ENCODE measurements around the gene CASP9. TPM values are rescaled to one million over a fixed set of nuclear protein-coding genes. Genes with fewer than 3 reads are reported as not detected.
"Not testable (repeated sequence)": the region's sequence is repeated elsewhere in the genome, so short reads cannot be mapped to it uniquely, and the experiment has no call there.

Gene CASP9
- total RNA-seq, 1 donor from 2014 or later: 18.6 TPM

- intact Hi-C loops (cut with micrococcal nuclease): no loop called here
- Mint-ChIP-seq H3K27ac (no peak overlapping the region), H3K4me3 (ENCODE audit: low read depth) (no peak overlapping the region), H3K27me3 (ENCODE audit: low read depth) (peaks cover 3% of the 10 kb centered on the region), H3K36me3 (ENCODE audit: low read depth) (no peaks in the 10 kb centered on the region), H3K9me3 (no peaks in the 10 kb centered on the region), H3K4me1 (ENCODE audit: low read depth) (no peaks in the 10 kb centered on the region)
- no peak for DNase-seq (ENCODE audit: low spot score)
These were observed 55.9 kb downstream of the CASP9 start for GRCh38 chr1:15468145-15468544.

GRCh38 chr1:15466955-15467625 is 56.9 kb downstream of the CASP9 start:
- H3K4me1 Mint-ChIP-seq (ENCODE audit: low read depth); DNase-seq (ENCODE audit: low spot score); H3K36me3 Mint-ChIP-seq (ENCODE audit: low read depth); H3K4me3 Mint-ChIP-seq (ENCODE audit: low read depth); H3K9me3 Mint-ChIP-seq; H3K27me3 Mint-ChIP-seq (ENCODE audit: low read depth); intact Hi-C loops (cut with micrococcal nuclease); H3K27ac Mint-ChIP-seq: not testable (repeated sequence)

GRCh38 chr1:15465674-15466073 is 58.3 kb downstream of the CASP9 start:
- Mint-ChIP-seq H3K9me3 (no peaks in the 10 kb centered on the region), H3K36me3 (ENCODE audit: low read depth) (no peaks in the 10 kb centered on the region), H3K4me3 (ENCODE audit: low read depth) (no peak overlapping the region), H3K27ac (no peak overlapping the region), H3K4me1 (ENCODE audit: low read depth) (no peaks in the 10 kb centered on the region), H3K27me3 (ENCODE audit: low read depth) (peaks cover 3% of the 10 kb centered on the region)
- intact Hi-C loops (cut with micrococcal nuclease): no loop called here
- no peak for DNase-seq (ENCODE audit: low spot score)

GRCh38 chr1:15463926-15464322 is 60.1 kb downstream of the CASP9 start:
- H3K4me1 Mint-ChIP-seq (ENCODE audit: low read depth); H3K4me3 Mint-ChIP-seq (ENCODE audit: low read depth); intact Hi-C loops (cut with micrococcal nuclease); H3K36me3 Mint-ChIP-seq (ENCODE audit: low read depth); H3K9me3 Mint-ChIP-seq; DNase-seq (ENCODE audit: low spot score); H3K27me3 Mint-ChIP-seq (ENCODE audit: low read depth); H3K27ac Mint-ChIP-seq: not testable (repeated sequence)

- H3K27ac Mint-ChIP-seq; H3K27me3 Mint-ChIP-seq (ENCODE audit: low read depth); intact Hi-C loops (cut with micrococcal nuclease); H3K9me3 Mint-ChIP-seq; H3K36me3 Mint-ChIP-seq (ENCODE audit: low read depth); H3K4me1 Mint-ChIP-seq (ENCODE audit: low read depth); H3K4me3 Mint-ChIP-seq (ENCODE audit: low read depth); DNase-seq (ENCODE audit: low spot score): not testable (repeated sequence)
These were observed 60.8 kb downstream of the CASP9 start for GRCh38 chr1:15463064-15463800.

GRCh38 chr1:15460708-15461095 is 63.3 kb downstream of the CASP9 start:
- Mint-ChIP-seq H3K9me3 (no peaks in the 10 kb centered on the region), H3K27me3 (ENCODE audit: low read depth) (peaks cover 3% of the 10 kb centered on the region), H3K4me3 (ENCODE audit: low read depth) (no peak overlapping the region), H3K36me3 (ENCODE audit: low read depth) (no peaks in the 10 kb centered on the region), H3K4me1 (ENCODE audit: low read depth) (no peaks in the 10 kb centered on the region), H3K27ac (no peak overlapping the region)
- intact Hi-C loops (cut with micrococcal nuclease): no loop called here
- no peak for DNase-seq (ENCODE audit: low spot score)

- Mint-ChIP-seq H3K36me3 (ENCODE audit: low read depth) (no peaks in the 10 kb centered on the region), H3K27ac (no peak overlapping the region), H3K4me3 (ENCODE audit: low read depth) (no peak overlapping the region), H3K9me3 (no peaks in the 10 kb centered on the region), H3K27me3 (ENCODE audit: low read depth) (peaks cover 3% of the 10 kb centered on the region), H3K4me1 (ENCODE audit: low read depth) (no peaks in the 10 kb centered on the region)
- intact Hi-C loops (cut with micrococcal nuclease): no loop called here
- DNase-seq (ENCODE audit: low spot score): no peak
These were observed 64.0 kb downstream of the CASP9 start for GRCh38 chr1:15459771-15460707.

GRCh38 chr1:15458388-15458787 is 65.6 kb downstream of the CASP9 start:
- H3K9me3 Mint-ChIP-seq; intact Hi-C loops (cut with micrococcal nuclease); H3K4me3 Mint-ChIP-seq (ENCODE audit: low read depth); DNase-seq (ENCODE audit: low spot score); H3K4me1 Mint-ChIP-seq (ENCODE audit: low read depth); H3K36me3 Mint-ChIP-seq (ENCODE audit: low read depth); H3K27me3 Mint-ChIP-seq (ENCODE audit: low read depth); H3K27ac Mint-ChIP-seq: not testable (repeated sequence)

- no peak overlapping the region for H3K4me3 Mint-ChIP-seq (ENCODE audit: low read depth)
- no peaks in the 10 kb centered on the region for H3K27me3 Mint-ChIP-seq (ENCODE audit: low read depth)
- H3K4me1 Mint-ChIP-seq (ENCODE audit: low read depth): no peaks in the 10 kb centered on the region
- intact Hi-C loops (cut with micrococcal nuclease): no loop called here
- no peak for DNase-seq (ENCODE audit: low spot score)
- H3K27ac Mint-ChIP-seq: no peak overlapping the region
- H3K36me3 Mint-ChIP-seq (ENCODE audit: low read depth): no peaks in the 10 kb centered on the region
- H3K9me3 Mint-ChIP-seq: no peaks in the 10 kb centered on the region
These were observed 66.4 kb downstream of the CASP9 start for GRCh38 chr1:15457585-15457984.

- Mint-ChIP-seq H3K4me1 (ENCODE audit: low read depth) (no peaks in the 10 kb centered on the region), H3K9me3 (no peaks in the 10 kb centered on the region), H3K27me3 (ENCODE audit: low read depth) (no peaks in the 10 kb centered on the region), H3K27ac (no peak within 1 kb of the TSS), H3K4me3 (ENCODE audit: low read depth) (no peak within 1 kb of the TSS), H3K36me3 (ENCODE audit: low read depth) (no peaks in the 10 kb centered on the region)
- intact Hi-C loops (cut with micrococcal nuclease): no loop called here
- DNase-seq (ENCODE audit: low spot score): no peak
These were observed 67.6 kb downstream of the CASP9 start, which contains the start of gene CELA2A for GRCh38 chr1:15456313-15456954. Gene CELA2A, plus strand, starts transcription at chr1:15456732. Its CDS starts 22 bp downstream, at chr1:15456754.

- H3K4me1 Mint-ChIP-seq (ENCODE audit: low read depth): no peaks in the 10 kb centered on the region
- intact Hi-C loops (cut with micrococcal nuclease): no loop called here
- H3K4me3 Mint-ChIP-seq (ENCODE audit: low read depth): no peak overlapping the region
- no peak for DNase-seq (ENCODE audit: low spot score)
- no peak overlapping the region for H3K27ac Mint-ChIP-seq
- H3K27me3 Mint-ChIP-seq (ENCODE audit: low read depth): no peaks in the 10 kb centered on the region
- no peaks in the 10 kb centered on the region for H3K9me3 Mint-ChIP-seq
- H3K36me3 Mint-ChIP-seq (ENCODE audit: low read depth): no peaks in the 10 kb centered on the region
These were observed 68.5 kb downstream of the CASP9 start for GRCh38 chr1:15455522-15455921.

GRCh38 chr1:15454256-15454655 is 69.8 kb downstream of the CASP9 start:
- intact Hi-C loops (cut with micrococcal nuclease): no loop called here
- Mint-ChIP-seq H3K4me1 (ENCODE audit: low read depth) (no peaks in the 10 kb centered on the region), H3K27me3 (ENCODE audit: low read depth) (peaks cover 5% of the 10 kb centered on the region), H3K36me3 (ENCODE audit: low read depth) (no peaks in the 10 kb centered on the region), H3K9me3 (no peaks in the 10 kb centered on the region), H3K4me3 (ENCODE audit: low read depth) (no peak overlapping the region), H3K27ac (no peak overlapping the region)
- no peak for DNase-seq (ENCODE audit: low spot score)

All from activated T-helper 2 cell treated with anti-CD3 and anti-CD28 coated beads, Interferon-gamma antibody, Interleukin-2, Interleukin-4, amounts not matched to agents 10 μg/mL and 5 μg/mL and 100 μg/mL, durations not matched to agents 14 hours and 24 hours and 36 hours (primary cell).